Measurements from ENCODE around the gene SLC10A1.
A peak's percentile ranks its signal among the peaks of the same experiment; 100 is the strongest.

The SLC10A1 gene

GRCh38 chr14:69828354-69828753, 31.3 kb upstream of the SLC10A1 start:
- no peak for TF ChIP-seq SIN3A (IDR thresholded peaks at IDR 0.05; ENCODE audit: borderline replicate concordance, insufficient read depth, low read length)
- TF ChIP-seq REST (IDR thresholded peaks at IDR 0.05; ENCODE audit: insufficient read depth in 1 of 2, low read depth in 2 of 2, low read length in 2 of 2): no peak
- no peak for TF ChIP-seq FOXP2 (optimal IDR thresholded peaks at IDR 0.05; ENCODE audit: borderline replicate concordance, extremely low read depth, extremely low read length, insufficient read depth)
- no peak for TF ChIP-seq POLR2AphosphoS5 (IDR thresholded peaks at IDR 0.05; ENCODE audit: low read depth, low read length)
- TF ChIP-seq TAF1 (IDR thresholded peaks at IDR 0.05; ENCODE audit: borderline replicate concordance, insufficient read depth, low read length): no peak

GRCh38 chr14:69827560-69827959, 30.5 kb upstream of the SLC10A1 start:
- TF ChIP-seq REST (IDR thresholded peaks at IDR 0.05; ENCODE audit: insufficient read depth in 1 of 2, low read depth in 2 of 2, low read length in 2 of 2) (no peak), TAF1 (IDR thresholded peaks at IDR 0.05; ENCODE audit: borderline replicate concordance, insufficient read depth, low read length) (no peak), POLR2AphosphoS5 (IDR thresholded peaks at IDR 0.05; ENCODE audit: low read depth, low read length) (no peak), SIN3A (IDR thresholded peaks at IDR 0.05; ENCODE audit: borderline replicate concordance, insufficient read depth, low read length) (no peak), FOXP2 (optimal IDR thresholded peaks at IDR 0.05; ENCODE audit: borderline replicate concordance, extremely low read depth, extremely low read length, insufficient read depth) (no peak)

- no peak for TF ChIP-seq POLR2AphosphoS5 (IDR thresholded peaks at IDR 0.05; ENCODE audit: low read depth, low read length)
- TF ChIP-seq REST (IDR thresholded peaks at IDR 0.05; ENCODE audit: insufficient read depth in 1 of 2, low read depth in 2 of 2, low read length in 2 of 2): no peak
These were observed 25.4 kb upstream of the SLC10A1 start for GRCh38 chr14:69822456-69822855.

- TF ChIP-seq REST (IDR thresholded peaks at IDR 0.05; ENCODE audit: insufficient read depth in 1 of 2, low read depth in 2 of 2, low read length in 2 of 2) (no peak), POLR2AphosphoS5 (IDR thresholded peaks at IDR 0.05; ENCODE audit: low read depth, low read length) (no peak), TAF1 (IDR thresholded peaks at IDR 0.05; ENCODE audit: borderline replicate concordance, insufficient read depth, low read length) (no peak), FOXP2 (optimal IDR thresholded peaks at IDR 0.05; ENCODE audit: borderline replicate concordance, extremely low read depth, extremely low read length, insufficient read depth) (no peak), SIN3A (IDR thresholded peaks at IDR 0.05; ENCODE audit: borderline replicate concordance, insufficient read depth, low read length) (no peak)
These were observed 23.9 kb upstream of the SLC10A1 start for GRCh38 chr14:69820991-69821390.

GRCh38 chr14:69819607-69820006, 22.6 kb upstream of the SLC10A1 start:
- TF ChIP-seq REST (IDR thresholded peaks at IDR 0.05; ENCODE audit: insufficient read depth in 1 of 2, low read depth in 2 of 2, low read length in 2 of 2) (peak; percentile 78 to 85), SIN3A (IDR thresholded peaks at IDR 0.05; ENCODE audit: borderline replicate concordance, insufficient read depth, low read length) (no peak)
